ENCODE data around the gene RIC8B. TPM values are rescaled to one million over a fixed set of nuclear protein-coding genes. Genes with fewer than 3 reads are reported as not detected.
"Not testable (repeated sequence)": the region's sequence is repeated elsewhere in the genome, so short reads cannot be mapped to it uniquely, and the experiment has no call there.

Gene RIC8B
- total RNA-seq, result 36.7 TPM

- DNase-seq, result peak; percentile 98
These were observed at the start of gene RIC8B for GRCh38 chr12:106774005-106774807. Gene RIC8B, plus strand, starts transcription at chr12:106774682. Its CDS starts 64 bp downstream, at chr12:106774746.

- no peak for DNase-seq
These were observed 49.5 kb upstream of the RIC8B start for GRCh38 chr12:106724934-106725333.

- DNase-seq, result not testable (repeated sequence)
These were observed 47.8 kb upstream of the RIC8B start for GRCh38 chr12:106726603-106727202.

GRCh38 chr12:106729611-106730010 lies 44.9 kb upstream of the RIC8B start:
- no peak for DNase-seq

GRCh38 chr12:106732890-106733289 lies 41.6 kb upstream of the RIC8B start:
- no peak for DNase-seq

- DNase-seq, result no peak
These were observed 40.8 kb upstream of the RIC8B start for GRCh38 chr12:106733660-106734059.

GRCh38 chr12:106736051-106736957 lies 38.2 kb upstream of the RIC8B start:
- DNase-seq, result no peak

GRCh38 chr12:106739318-106739717 lies 35.2 kb upstream of the RIC8B start:
- DNase-seq, result no peak

GRCh38 chr12:106739815-106740530 lies 34.5 kb upstream of the RIC8B start:
- DNase-seq, result no peak

- no peak for DNase-seq
These were observed 33.7 kb upstream of the RIC8B start for GRCh38 chr12:106740818-106741217.

GRCh38 chr12:106741247-106741646 lies 33.2 kb upstream of the RIC8B start:
- DNase-seq, result no peak

GRCh38 chr12:106743270-106743988 lies 31.1 kb upstream of the RIC8B start:
- DNase-seq, result no peak

GRCh38 chr12:106744600-106744999 lies 29.9 kb upstream of the RIC8B start:
- no peak for DNase-seq

- no peak for DNase-seq
These were observed 29.2 kb upstream of the RIC8B start for GRCh38 chr12:106745181-106745745.

GRCh38 chr12:106747973-106748436 lies 26.5 kb upstream of the RIC8B start:
- DNase-seq, result no peak

- DNase-seq, result no peak
These were observed 24.0 kb upstream of the RIC8B start for GRCh38 chr12:106750524-106750923.

- no peak for DNase-seq
These were observed 21.0 kb upstream of the RIC8B start for GRCh38 chr12:106753526-106753925.

GRCh38 chr12:106754331-106754730 lies 20.2 kb upstream of the RIC8B start:
- no peak for DNase-seq

GRCh38 chr12:106757623-106758348 lies 16.7 kb upstream of the RIC8B start:
- DNase-seq, result no peak
